WTC11 (cell line): ENCODE measurements around the gene TMEM212.
A peak's percentile ranks its signal among the peaks of the same experiment; 100 is the strongest.

Experiments
- CREM ChIP-seq: sonication (generic); formaldehyde crosslinking; IDR thresholded peaks from 2 replicates; pipeline ENCODE4 v1.8.1; 2022; ENCODE audit warnings: mild to moderate bottlenecking, missing genetic modification reagents, moderate library complexity
- MYBL2 ChIP-seq: sonication (generic); formaldehyde crosslinking; IDR thresholded peaks from 2 replicates; pipeline ENCODE4 v1.8.1; 2023; ENCODE audit warnings: mild to moderate bottlenecking, moderate library complexity, missing genetic modification reagents
- ZNF138 ChIP-seq: sonication (generic); formaldehyde crosslinking; conservative IDR thresholded peaks from 2 replicates; pipeline ENCODE4 v1.8.1; 2022; ENCODE audit warnings: mild to moderate bottlenecking, moderate library complexity, missing genetic modification reagents
- TF ChIP-seq, protein P1 (sequence below): fragments of 200-600 bp; IDR thresholded peaks from 2 replicates; pipeline ENCODE4 v1.8.0; 2022; ENCODE audit warnings: antibody characterized with exemption
- TF ChIP-seq, protein P2 (sequence below): sonication (generic); formaldehyde crosslinking; IDR thresholded peaks from 2 replicates; pipeline ENCODE4 v1.8.0; 2022; ENCODE audit warnings: mild to moderate bottlenecking, missing genetic modification reagents

DNA sequence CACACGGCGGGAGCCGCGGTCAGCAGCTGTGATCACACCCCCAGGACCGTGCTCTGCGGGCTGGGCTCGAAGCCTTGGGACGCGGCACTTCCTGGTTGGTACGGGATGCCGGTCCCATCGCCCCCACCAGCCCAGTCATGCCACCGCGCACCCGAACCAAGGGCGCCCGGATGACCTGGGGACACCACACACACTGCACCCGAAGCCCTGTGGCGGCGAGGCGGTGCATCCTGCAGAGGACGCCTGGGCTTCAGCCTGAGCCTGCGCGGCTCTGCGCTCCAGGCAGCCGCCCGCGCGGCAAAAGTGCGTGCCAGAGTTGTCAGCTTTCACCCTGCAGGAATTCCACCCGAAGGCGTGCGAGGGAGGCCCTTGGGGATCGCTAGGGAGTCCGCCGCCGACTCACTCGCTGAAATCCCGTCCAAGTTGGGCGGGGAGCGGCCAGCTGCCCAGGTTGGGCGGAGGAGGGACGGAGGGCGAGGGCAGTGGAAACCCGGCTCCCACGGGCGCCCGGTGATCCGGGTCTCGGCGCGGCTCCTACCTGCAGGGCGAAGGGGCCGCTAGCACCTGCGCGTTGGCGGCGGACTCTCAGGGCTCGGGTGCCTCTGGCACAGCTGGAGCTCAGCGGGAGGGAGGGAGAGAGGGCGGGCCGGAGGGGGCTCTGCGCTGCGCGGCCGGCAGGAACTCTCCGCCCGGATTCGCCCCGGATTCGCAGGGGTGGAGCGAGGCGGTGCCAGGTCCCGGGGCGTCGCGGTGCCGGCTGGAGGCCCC lies 33.1 kb upstream of the TMEM212 start, which contains the start of gene PLD1:
- TF ChIP-seq CREM, result no peak
- TF ChIP-seq, protein P1, sequence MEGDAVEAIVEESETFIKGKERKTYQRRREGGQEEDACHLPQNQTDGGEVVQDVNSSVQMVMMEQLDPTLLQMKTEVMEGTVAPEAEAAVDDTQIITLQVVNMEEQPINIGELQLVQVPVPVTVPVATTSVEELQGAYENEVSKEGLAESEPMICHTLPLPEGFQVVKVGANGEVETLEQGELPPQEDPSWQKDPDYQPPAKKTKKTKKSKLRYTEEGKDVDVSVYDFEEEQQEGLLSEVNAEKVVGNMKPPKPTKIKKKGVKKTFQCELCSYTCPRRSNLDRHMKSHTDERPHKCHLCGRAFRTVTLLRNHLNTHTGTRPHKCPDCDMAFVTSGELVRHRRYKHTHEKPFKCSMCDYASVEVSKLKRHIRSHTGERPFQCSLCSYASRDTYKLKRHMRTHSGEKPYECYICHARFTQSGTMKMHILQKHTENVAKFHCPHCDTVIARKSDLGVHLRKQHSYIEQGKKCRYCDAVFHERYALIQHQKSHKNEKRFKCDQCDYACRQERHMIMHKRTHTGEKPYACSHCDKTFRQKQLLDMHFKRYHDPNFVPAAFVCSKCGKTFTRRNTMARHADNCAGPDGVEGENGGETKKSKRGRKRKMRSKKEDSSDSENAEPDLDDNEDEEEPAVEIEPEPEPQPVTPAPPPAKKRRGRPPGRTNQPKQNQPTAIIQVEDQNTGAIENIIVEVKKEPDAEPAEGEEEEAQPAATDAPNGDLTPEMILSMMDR, result no peak
- no peak for TF ChIP-seq ZNF138
- TF ChIP-seq, protein P2, sequence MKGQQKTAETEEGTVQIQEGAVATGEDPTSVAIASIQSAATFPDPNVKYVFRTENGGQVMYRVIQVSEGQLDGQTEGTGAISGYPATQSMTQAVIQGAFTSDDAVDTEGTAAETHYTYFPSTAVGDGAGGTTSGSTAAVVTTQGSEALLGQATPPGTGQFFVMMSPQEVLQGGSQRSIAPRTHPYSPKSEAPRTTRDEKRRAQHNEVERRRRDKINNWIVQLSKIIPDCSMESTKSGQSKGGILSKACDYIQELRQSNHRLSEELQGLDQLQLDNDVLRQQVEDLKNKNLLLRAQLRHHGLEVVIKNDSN (CRISPR knock-in tag), result 0 out of 2 replicates have a peak, but pooled peaks have one; percentile 33
- TF ChIP-seq MYBL2 (CRISPR knock-in tag), result 0 out of 2 replicates have a peak, but pooled peaks have one; percentile 44
